Pancreas (tissue), 10 donors: Measurements from ENCODE around the gene KRT74. TPM values are rescaled to one million over a fixed set of nuclear protein-coding genes. Genes with fewer than 3 reads are reported as not detected.

Source experiments
- ATAC-seq, 4 donors: fragments of 200-7000 bp; cut with Tn5 transposase; one replicate each; pipeline versions ENCODE4 v1.8.0 to v1.9.1; 2020; ENCODE audit warnings: mild to moderate bottlenecking in 4 of 4, moderate library complexity in 4 of 4
- DNase-seq, 6 donors: peaks; one replicate each; pipeline ENCODE4 v3.0.0-alpha.2; 2020
- FAIRE-seq: peaks from 2 replicates; lab custom pipeline; 2012; peaks lifted over from hg19 to GRCh38; lab: Jason Lieb, UNC
- H3K27ac ChIP-seq, 4 donors: fragments of 200-600 bp; sonication (generic); 1 replicate in 3 of 4; 2 replicates in 1 of 4; pipeline versions ENCODE4 v1.5.0 to v1.8.0; 2020
- H3K27me3 ChIP-seq, 4 donors: fragments of 200-600 bp; one replicate each; pipeline ENCODE4 v1.8.0; 2021
- H3K36me3 ChIP-seq, 3 donors: fragments of 200-600 bp; sonication (generic) in 1 of 3; one replicate each; pipeline versions ENCODE4 v1.5.0 to v1.8.0; 2020 to 2021
- H3K4me1 ChIP-seq, 3 donors: fragments of 200-600 bp; one replicate each; pipeline ENCODE4 v1.8.0; 2021
- H3K4me3 ChIP-seq, 4 donors: fragments of 200-600 bp; sonication (generic) in 2 of 4; one replicate each; pipeline versions ENCODE4 v1.5.0 to v1.8.0; 2020 to 2021
- H3K9me3 ChIP-seq, 4 donors: fragments of 200-600 bp; one replicate each; pipeline ENCODE4 v1.8.0; 2021
- CTCF ChIP-seq, 4 donors: fragments of 200-600 bp; sonication (generic) in 3 of 4; IDR thresholded peaks; one replicate each; pipeline versions ENCODE4 v1.5.0 to v1.8.0; 2021; ENCODE audit warnings: antibody characterized with exemption in 4 of 4
- WGBS, 2 donors: extraction: QIAGEN DNeasy Blood & Tissue Kit; methylation state at CpG; one replicate each; pipeline ENCODE4 v1.1.7; 2013; 5-methylcytosine and 5-hydroxymethylcytosine counted together
- intact Hi-C, 3 donors: fragments of 100-400 bp; cut with DNase I; formaldehyde crosslinking; loops; one replicate each; pipeline versions ENCODE4 v1.11.1 to v1.14.2; 2022
- polyA plus RNA-seq, 2 donors: library from polyadenylated mRNA; stranded (reverse); fragments of 200-250 nt; gene quantifications; one replicate each; pipeline ENCODE4 v1.2.3, GENCODE V29; 2013
- total RNA-seq, 6 donors: library from RNA; stranded (reverse); fragmentation: NEBNext Ultra II Directional in 4 of 6; extraction: Animal tissue kit (Norgen Biotek cat#: 25700) in 4 of 6; gene quantifications; one replicate each; pipeline versions ENCODE4 v1.2.1 to v1.2.4, GENCODE V29; 2021 to 2023
- donor health status: healthy with polysubstance abuse.
- donor health status: DM: no; HTN: no; CAD: no; lungs with moderate emphysema.
- donor health status: DM: no; HTN: no; CAD: no.
- donor health status: control.
- donor health status: control.
- donor health status: Bipolar disorder and iron deficiency.
- donor health status: DM: yes; HTN: yes; CAD: no.
- donor health status: DM: no; HTN: no; CAD: no.
- donor health status: DM: no; HTN: no; CAD: no.
- donor health status: DM: yes; HTN: yes; CAD: no.

The KRT74 gene
- total and polyA plus RNA-seq, 8 donors: not detected

- no peak for DNase-seq
- intact Hi-C loops: no loop called here
- FAIRE-seq: no peak
- WGBS, 2 donors: 83 to 84% methylated on average over 17 of the region's 17 CpGs
- no peak for TF ChIP-seq CTCF (IDR thresholded peaks at IDR 0.05)
- Histone ChIP-seq H3K4me3 (no peak overlapping the region), H3K27ac (no peak overlapping the region), H3K27me3 (no peaks in the 10 kb centered on the region), H3K4me1 (no peaks in the 10 kb centered on the region), H3K9me3 (no peaks in the 10 kb centered on the region), H3K36me3 (no peaks in the 10 kb centered on the region)
- ATAC-seq: peak in 1 of 4 donors; percentile 22
Measured at GRCh38 chr12:52543985-52544883, 29.4 kb downstream of the KRT74 start.

DNA sequence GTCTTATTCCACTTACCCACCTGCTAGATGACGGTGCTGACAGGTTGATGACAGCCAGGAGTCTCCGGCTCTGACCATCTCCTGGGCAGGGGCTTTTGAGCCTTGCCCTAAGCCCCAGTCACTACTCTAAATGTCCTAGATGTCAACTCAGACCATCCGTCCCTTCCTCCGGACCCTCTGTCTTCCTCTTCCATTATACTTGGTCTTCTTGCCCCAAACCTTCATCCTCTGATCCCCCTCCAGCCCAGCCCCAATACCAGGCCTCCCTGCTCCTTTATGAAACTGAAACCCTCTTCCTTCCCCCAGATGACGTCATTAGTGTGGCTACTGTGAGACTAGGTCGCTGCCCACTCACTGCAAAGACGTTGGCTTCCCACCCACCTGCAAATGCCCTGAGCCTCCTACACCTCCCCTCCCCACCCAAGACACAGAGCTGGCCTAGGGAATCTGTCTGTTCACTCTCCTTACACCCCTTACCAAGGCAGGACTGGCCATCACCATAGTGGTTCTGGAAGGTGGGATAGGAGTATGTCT, 30.8 kb downstream of the KRT74 start:
- no peak for DNase-seq
- TF ChIP-seq CTCF (IDR thresholded peaks at IDR 0.05): no peak
- H3K27me3 ChIP-seq: no peaks in the 10 kb centered on the region
- H3K27ac ChIP-seq: no peak overlapping the region
- H3K4me3 ChIP-seq: no peak overlapping the region
- 64 to 70% methylated on average over 7 of the region's 7 CpGs for WGBS, 2 donors
- no peaks in the 10 kb centered on the region for H3K36me3 ChIP-seq
- FAIRE-seq: no peak
- ATAC-seq: no peak
- intact Hi-C loops: no loop called here
- no peaks in the 10 kb centered on the region for H3K4me1 ChIP-seq
- H3K9me3 ChIP-seq: no peaks in the 10 kb centered on the region

- no peaks in the 10 kb centered on the region for H3K36me3 ChIP-seq
- no peaks in the 10 kb centered on the region for H3K9me3 ChIP-seq
- no peaks in the 10 kb centered on the region for H3K4me1 ChIP-seq
- intact Hi-C loops: no loop called here
- H3K4me3 ChIP-seq: no peak overlapping the region
- ATAC-seq (no peak), DNase-seq (no peak), FAIRE-seq (no peak)
- no peaks in the 10 kb centered on the region for H3K27me3 ChIP-seq
- TF ChIP-seq CTCF (IDR thresholded peaks at IDR 0.05): no peak
- no peak overlapping the region for H3K27ac ChIP-seq
Measured at GRCh38 chr12:52542157-52542556, 31.5 kb downstream of the KRT74 start.

DNA sequence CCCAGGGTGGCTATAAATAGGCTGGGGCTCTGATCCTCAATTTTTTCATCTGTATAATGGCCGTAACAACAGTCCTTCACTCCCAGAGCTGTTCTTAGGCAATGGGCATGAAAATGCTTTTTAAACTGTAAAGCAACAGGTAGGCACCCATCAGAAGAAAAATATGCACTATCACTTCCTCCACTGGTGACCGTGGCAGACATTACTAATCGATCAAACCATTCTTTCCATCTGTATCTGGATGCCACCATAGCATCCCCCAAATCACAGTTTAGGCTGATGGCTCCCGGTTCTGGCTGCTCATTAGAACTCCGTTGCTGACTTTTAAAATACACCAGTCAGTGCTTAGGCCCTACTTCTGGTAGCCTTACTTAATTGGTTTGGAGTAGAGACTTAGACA, 31.9 kb downstream of the KRT74 start:
- Histone ChIP-seq H3K27ac (no peak overlapping the region), H3K9me3 (no peaks in the 10 kb centered on the region), H3K4me1 (no peaks in the 10 kb centered on the region), H3K4me3 (no peak overlapping the region), H3K36me3 (no peaks in the 10 kb centered on the region), H3K27me3 (no peaks in the 10 kb centered on the region)
- no peak for TF ChIP-seq CTCF (IDR thresholded peaks at IDR 0.05)
- DNase-seq (no peak), FAIRE-seq (no peak), ATAC-seq (no peak)
- intact Hi-C loops: no loop called here
- 86 to 90% methylated on average over 5 of the region's 5 CpGs for WGBS, 2 donors

GRCh38 chr12:52540531-52540930, 33.1 kb downstream of the KRT74 start:
- no peak overlapping the region for H3K4me3 ChIP-seq
- no peak overlapping the region for H3K27ac ChIP-seq
- FAIRE-seq: no peak
- no peaks in the 10 kb centered on the region for H3K9me3 ChIP-seq
- intact Hi-C loops: no loop called here
- no peak for TF ChIP-seq CTCF (IDR thresholded peaks at IDR 0.05)
- no peaks in the 10 kb centered on the region for H3K27me3 ChIP-seq
- ATAC-seq: no peak
- DNase-seq: no peak
- H3K4me1 ChIP-seq: no peaks in the 10 kb centered on the region
- no peaks in the 10 kb centered on the region for H3K36me3 ChIP-seq
- 84 to 94% methylated on average over 7 of the region's 7 CpGs for WGBS, 2 donors
